ENCODE data around the gene PRKG1.

PRKG1 gene

DNA sequence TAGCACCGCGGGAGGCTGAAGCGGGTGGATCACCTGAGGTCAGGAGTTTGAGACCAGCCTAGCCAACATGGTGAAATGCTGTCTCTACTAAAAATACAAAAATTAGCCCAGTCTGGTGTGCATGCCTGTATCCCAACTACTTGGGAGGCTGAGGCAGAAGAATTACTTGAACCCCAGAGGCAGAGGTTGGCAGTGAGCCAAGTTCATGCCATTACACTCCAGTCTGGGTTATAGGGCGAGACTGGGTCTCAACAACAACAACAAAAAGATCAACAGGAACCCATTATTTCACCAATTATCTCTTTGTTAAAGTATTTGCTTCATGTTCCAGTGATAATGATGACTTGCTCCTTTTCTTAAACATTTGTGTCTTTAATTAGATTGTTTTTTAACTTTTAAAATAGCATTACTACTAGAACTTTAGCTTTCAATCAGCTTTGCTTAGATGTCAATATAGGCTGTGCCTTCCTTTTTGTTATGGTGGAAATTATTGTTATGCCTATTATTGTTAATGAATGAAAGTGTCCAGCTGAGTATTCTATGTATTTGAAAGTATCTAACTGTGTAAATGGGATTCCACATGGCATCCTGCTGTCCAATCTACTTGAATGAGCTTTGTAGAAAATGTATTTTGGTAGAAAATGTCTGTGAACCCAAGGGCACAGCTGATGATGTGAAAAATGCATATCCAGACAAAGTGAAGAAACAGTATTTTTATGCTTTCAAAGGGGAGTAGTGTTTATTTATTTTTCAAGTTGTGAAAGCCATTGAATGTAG, 686.8 kb downstream of the PRKG1 start:
- no peak for DNase-seq (ENCODE audit: low read depth)

DNA sequence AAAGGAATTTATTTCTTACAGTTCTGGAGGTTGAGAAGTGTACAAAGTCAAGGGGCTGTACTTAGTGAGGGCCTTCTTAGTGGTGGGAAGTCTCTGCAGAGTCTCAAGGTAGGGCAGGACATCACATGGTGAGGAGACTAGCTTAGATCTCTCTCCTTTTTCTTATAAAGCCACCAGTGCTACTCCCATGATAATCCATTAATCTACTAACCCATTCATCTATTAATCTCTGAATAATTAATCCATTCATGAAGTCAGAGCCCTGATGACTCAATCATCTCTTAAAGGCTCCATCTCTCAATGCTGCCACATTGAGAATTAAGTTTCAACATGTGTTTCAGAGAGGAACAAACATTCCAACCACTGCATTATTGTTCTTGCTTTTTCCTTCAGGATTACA, 689.5 kb downstream of the PRKG1 start:
- DNase-seq (ENCODE audit: low read depth) = no peak

DNA sequence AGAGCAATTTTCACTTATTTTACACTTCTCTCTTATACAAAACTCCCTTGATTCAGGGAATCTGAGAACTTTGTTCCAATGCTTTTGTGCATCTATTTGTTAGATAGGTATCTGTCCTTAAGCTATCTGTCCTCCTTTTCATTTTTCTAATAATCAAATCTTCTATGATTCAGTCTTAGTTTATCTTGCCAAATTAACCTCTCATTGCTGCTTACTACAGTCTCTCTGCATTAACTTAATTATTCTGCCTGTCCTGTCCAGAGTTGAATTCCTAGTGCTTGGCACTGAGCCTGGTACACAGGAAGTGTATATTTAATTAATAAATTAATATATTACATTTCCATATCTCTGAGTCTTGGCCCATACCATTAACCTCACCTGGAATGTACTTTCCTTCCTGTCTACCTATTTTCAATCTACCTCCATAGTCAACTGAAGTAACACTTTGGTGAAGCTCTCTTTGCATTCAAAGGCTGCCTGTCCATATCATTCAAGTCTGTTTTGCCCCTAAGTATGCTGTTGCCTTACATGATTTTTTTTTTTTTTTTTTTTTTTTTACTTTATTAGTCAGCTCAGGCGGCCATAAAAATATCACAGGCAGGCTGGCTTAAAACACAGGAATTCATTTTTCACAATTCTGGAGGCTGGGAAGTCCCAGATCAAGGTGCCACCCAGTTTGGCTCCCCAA, 691.1 kb downstream of the PRKG1 start:
- DNase-seq (ENCODE audit: low read depth) = no peak

DNA sequence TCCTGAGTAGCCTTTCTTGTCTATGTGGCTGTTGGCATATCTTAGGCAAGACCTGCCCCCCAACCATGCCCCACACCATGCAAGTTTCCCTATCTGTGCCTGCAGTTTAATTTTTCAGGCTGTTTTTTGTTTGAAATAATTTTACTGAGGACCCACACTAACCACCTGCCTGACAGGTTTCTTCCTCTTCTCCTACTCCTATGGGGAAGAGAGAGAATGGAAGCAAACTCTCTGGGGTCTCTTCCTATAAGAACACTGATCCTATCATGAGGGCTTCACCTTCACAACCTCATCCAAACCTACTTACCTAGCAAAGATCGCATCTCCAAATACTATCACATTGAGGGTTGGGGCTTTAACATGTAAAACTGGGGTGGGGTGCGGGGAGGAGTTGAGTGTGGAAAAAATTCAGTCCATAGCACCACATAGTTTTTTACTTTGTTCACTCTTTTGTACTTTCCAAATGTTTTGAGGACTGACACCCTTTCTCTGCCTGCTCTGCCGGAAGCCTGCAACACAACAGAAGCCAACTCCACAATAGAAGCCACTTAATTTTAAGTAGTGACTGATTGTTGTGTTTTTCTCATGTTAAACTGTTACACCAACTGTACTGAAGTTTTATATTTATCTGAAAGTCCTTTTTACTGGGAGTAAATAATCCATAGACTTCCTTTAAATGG, 692.3 kb downstream of the PRKG1 start:
- no peak for DNase-seq (ENCODE audit: low read depth)

DNA sequence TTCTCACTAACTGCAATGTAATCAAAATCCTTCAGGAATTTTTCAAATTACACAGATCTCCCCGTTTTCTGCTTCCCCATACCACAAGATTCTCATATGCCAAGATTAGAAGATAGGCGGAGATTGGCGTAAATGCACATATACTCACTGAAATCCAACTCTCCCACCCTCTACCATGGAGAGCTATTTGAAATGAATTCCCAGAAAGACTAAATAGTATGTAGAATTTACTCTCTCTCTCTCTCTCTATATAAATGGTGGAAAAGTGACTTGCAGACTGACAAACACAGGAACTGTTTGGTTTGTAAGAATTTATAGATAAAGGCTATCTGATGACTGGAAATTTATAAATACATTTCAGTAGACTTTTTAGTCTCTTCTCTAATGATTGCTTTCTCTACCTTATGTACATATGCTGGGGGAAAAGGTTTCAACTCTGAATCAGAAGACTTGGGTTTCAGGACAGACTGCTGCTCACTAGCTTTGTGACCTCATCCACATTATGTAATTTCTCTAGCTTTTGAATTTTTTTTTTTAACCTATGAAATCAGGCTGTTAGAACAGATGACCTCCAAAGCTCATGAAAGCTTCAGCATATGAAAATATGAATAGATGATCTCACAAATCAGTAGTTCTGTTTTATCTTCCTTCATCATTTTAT, 692.9 kb downstream of the PRKG1 start:
- DNase-seq (ENCODE audit: low read depth) = no peak

GRCh38 chr10:51768886-51769465, 694.7 kb downstream of the PRKG1 start:
- no peak for DNase-seq (ENCODE audit: low read depth)

DNA sequence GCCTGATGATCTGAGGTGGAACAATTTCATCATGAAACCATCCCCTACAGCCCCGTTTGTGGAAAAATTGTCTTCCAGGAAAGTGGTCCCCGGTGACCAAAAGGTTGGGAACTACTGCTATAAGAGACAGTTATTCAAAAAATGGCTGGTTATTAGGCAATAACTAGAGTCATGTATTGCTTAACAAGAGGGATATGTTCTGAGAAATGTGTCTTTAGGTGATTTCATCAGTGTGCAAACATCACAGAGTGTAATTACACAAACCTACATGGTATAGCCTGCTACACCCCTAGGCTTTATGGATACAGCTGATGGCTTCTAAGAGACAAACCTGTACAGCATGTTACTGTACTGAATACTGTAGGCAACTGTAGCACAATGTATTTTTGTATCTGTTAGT, 696.4 kb downstream of the PRKG1 start:
- no peak for DNase-seq (ENCODE audit: low read depth)

- no peak for DNase-seq (ENCODE audit: low read depth)
These were observed 698.1 kb downstream of the PRKG1 start for GRCh38 chr10:51772387-51772786.

- DNase-seq (ENCODE audit: low read depth) = no peak
These were observed 699.4 kb downstream of the PRKG1 start for GRCh38 chr10:51773681-51774080.

DNA sequence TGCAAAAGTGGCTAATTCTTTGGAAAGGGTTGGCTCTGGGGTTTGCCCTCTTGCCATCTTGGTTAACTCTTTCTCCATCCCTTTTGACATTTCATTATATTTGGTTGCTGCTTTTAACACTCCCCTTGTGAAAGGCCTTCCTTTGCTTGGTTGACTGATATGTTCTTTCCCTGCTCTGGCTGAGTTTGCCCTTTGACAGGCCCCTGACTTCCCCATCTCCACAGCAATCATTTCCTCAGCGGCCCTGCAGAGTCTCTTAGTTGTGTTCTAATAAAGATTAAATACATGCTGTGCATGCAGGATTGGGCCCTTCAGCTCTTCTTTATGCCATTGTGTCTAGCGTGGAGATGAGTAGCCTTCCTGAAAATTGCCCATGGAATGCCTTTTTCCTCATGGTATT, 709.7 kb downstream of the PRKG1 start:
- DNase-seq (ENCODE audit: low read depth) = no peak

DNA sequence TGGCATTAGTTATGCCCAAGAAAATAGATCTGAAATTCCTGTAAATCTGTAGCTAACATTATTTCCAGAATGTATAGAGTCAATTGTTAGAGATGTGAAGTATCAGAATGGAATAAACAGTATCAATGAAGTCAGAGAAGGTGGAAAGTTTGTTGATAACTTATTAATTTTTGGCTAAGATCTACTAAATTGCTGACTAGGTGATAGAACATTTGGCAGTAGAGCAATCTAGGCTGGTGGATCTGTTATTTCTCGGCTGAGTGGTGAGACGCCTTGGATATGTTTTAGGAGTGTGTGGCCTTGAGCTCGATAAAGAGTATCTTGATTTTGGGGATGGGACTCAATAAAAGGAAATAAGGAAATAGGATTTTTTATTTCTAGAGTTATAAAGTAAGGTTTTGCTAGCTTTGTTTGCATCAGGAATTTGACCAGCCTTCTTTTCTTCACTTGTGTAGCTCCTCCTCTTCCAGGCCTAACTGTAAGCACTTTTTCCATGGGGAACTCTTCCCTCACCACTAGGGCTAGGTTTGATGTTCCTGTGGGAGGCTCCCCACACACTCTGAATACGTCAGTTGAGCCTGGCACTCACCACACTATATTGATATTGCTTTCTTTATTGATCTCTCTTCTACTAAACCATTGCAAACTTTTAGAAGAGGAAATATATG, 711.9 kb downstream of the PRKG1 start:
- DNase-seq (ENCODE audit: low read depth) = no peak

DNA sequence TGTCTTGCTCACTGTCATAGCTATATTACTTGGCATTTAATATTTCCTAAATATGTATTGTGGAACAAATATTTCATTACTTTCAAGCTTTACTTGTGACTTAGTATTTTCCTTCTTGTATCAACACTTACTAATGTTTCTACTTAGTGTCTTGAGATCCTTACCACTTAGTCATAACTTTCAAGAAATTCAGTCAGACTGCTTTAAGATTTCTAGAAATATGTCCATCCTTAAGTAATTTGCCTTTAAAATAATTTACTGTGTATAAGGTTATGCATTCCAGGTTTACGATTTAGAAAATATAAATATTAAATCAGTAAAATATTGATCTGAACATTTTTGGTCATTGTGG, 712.4 kb downstream of the PRKG1 start:
- DNase-seq (ENCODE audit: low read depth) = no peak

- DNase-seq (ENCODE audit: low read depth) = no peak
These were observed 714.0 kb downstream of the PRKG1 start for GRCh38 chr10:51788273-51788672.

GRCh38 chr10:51789118-51789517, 714.8 kb downstream of the PRKG1 start:
- no peak for DNase-seq (ENCODE audit: low read depth)

GRCh38 chr10:51789903-51790302, 715.6 kb downstream of the PRKG1 start:
- no peak for DNase-seq (ENCODE audit: low read depth)

GRCh38 chr10:51792678-51793077, 718.4 kb downstream of the PRKG1 start:
- no peak for DNase-seq (ENCODE audit: low read depth)

- no peak for DNase-seq (ENCODE audit: low read depth)
These were observed 725.8 kb downstream of the PRKG1 start for GRCh38 chr10:51800121-51800520.

GRCh38 chr10:51800725-51801424, 726.6 kb downstream of the PRKG1 start:
- DNase-seq (ENCODE audit: low read depth) = no peak

DNA sequence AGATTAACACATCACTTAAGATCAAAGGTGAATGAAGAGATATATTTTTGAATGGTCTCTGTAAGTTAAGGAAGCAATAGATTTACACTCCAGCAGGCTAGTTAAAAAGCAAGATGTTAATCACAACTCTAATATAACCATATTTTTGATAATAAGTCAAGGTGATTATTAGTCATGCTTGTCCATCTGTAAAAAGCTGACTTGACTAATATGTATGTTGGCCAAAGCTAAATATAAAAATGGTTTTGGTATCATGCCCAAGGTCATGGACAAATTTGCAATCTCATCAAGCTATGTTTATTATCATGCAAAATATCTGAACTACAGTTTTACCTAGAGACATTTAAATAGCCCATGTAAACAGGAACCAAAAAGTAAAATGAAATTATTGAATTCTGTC, 727.7 kb downstream of the PRKG1 start:
- DNase-seq (ENCODE audit: low read depth) = no peak

- no peak for DNase-seq (ENCODE audit: low read depth)
These were observed 730.6 kb downstream of the PRKG1 start for GRCh38 chr10:51804866-51805265.

All from HS-27A (cell line).